ENCODE data around the gene CCL19.
A peak's percentile ranks its signal among the peaks of the same experiment; 100 is the strongest.

CCL19 gene

GRCh38 chr9:34694811-34695210 is 3.7 kb upstream of the CCL19 start:
- DNase-seq (ENCODE audit: low spot score), result no peak

GRCh38 chr9:34693560-34693959 is 2.5 kb upstream of the CCL19 start:
- no peak for DNase-seq (ENCODE audit: low spot score)

GRCh38 chr9:34691936-34692315 is 850 bp upstream of the CCL19 start:
- no peak for DNase-seq (ENCODE audit: low spot score)

GRCh38 chr9:34689512-34689911 is 1.6 kb downstream of the CCL19 start:
- no peak for DNase-seq (ENCODE audit: low spot score)

GRCh38 chr9:34689116-34689470 is 2.0 kb downstream of the CCL19 start:
- no peak for DNase-seq (ENCODE audit: low spot score)

- no peak for DNase-seq (ENCODE audit: low spot score)
These were observed 2.6 kb downstream of the CCL19 start for GRCh38 chr9:34688329-34689115.

GRCh38 chr9:34687276-34688030 is 3.6 kb downstream of the CCL19 start:
- DNase-seq (ENCODE audit: low spot score), result no peak

GRCh38 chr9:34686732-34687131 is 4.3 kb downstream of the CCL19 start:
- DNase-seq (ENCODE audit: low spot score), result no peak

- no peak for DNase-seq (ENCODE audit: low spot score)
These were observed 4.8 kb downstream of the CCL19 start for GRCh38 chr9:34686231-34686630.

- DNase-seq (ENCODE audit: low spot score), result no peak
These were observed 5.5 kb downstream of the CCL19 start for GRCh38 chr9:34685591-34685990.

GRCh38 chr9:34684816-34685215 is 6.3 kb downstream of the CCL19 start:
- DNase-seq (ENCODE audit: low spot score), result no peak

- DNase-seq (ENCODE audit: low spot score), result peak; percentile 30
These were observed 6.9 kb downstream of the CCL19 start for GRCh38 chr9:34684145-34684544.

GRCh38 chr9:34675869-34676268 is 15.2 kb downstream of the CCL19 start:
- no peak for DNase-seq (ENCODE audit: low spot score)

- DNase-seq (ENCODE audit: low spot score), result peak; percentile 52
These were observed 15.9 kb downstream of the CCL19 start for GRCh38 chr9:34675048-34675714.

GRCh38 chr9:34674440-34674839 is 16.6 kb downstream of the CCL19 start:
- DNase-seq (ENCODE audit: low spot score), result no peak

- no peak for DNase-seq (ENCODE audit: low spot score)
These were observed 19.8 kb downstream of the CCL19 start for GRCh38 chr9:34671307-34671706.

GRCh38 chr9:34669809-34670562 is 21.1 kb downstream of the CCL19 start:
- DNase-seq (ENCODE audit: low spot score), result no peak

- DNase-seq (ENCODE audit: low spot score), result peak; percentile 86
These were observed 25.5 kb downstream of the CCL19 start for GRCh38 chr9:34665381-34666250.

GRCh38 chr9:34665067-34665380 is 26.1 kb downstream of the CCL19 start:
- DNase-seq (ENCODE audit: low spot score), result no peak

- DNase-seq (ENCODE audit: low spot score), result peak; percentile 74
These were observed 26.6 kb downstream of the CCL19 start for GRCh38 chr9:34664281-34665066.

GRCh38 chr9:34663303-34663605 is 27.8 kb downstream of the CCL19 start:
- no peak for DNase-seq (ENCODE audit: low spot score)

All from activated CD4-positive, alpha-beta T cell treated with anti-CD3 and anti-CD28 coated beads, Interleukin-2, Interleukin-4, amounts not matched to agents 100 ng/mL and 50 ng/mL, durations not matched to agents 16 hours and 8 hours (primary cell).